ENCODE data around the gene FREY1.

DNA sequence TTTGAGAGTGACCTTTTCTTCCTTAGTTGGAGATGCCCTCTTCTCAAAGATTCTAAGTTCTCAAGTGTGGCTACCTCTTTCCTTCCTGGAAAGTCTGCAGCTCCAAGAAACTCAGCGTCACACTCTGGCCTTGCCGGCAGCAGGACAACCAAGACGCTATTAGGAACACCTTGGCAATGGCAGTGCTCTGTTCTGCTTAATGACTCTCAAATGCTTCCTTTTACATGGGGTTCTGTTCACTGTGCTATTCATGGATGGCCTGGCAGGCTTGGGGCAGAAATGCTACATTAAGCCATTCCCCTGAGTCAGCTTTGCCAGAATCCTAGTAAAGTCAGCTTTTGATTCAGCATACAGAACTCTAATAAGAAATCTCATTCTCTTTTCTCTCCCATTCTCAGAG lies 41.3 kb upstream of the FREY1 start:
- TF ChIP-seq CTCF (IDR thresholded peaks at IDR 0.05) (no peak), EZH2phosphoT487 (IDR thresholded peaks at IDR 0.05) (no peak)
